HEK293 (cell line): ENCODE measurements around the gene PRKCE.

Experiments used
- TF ChIP-seq, protein P1 (sequence below): fragments of 450-650 bp; formaldehyde crosslinking; IDR thresholded peaks from 2 replicates; pipeline ENCODE4 v1.5.1; 2016; ENCODE audit warnings: missing biosample characterization, missing genetic modification characterization

PRKCE gene

GRCh38 chr2:46236876-46237859 lies 585.7 kb downstream of the PRKCE start (continued):
- TF ChIP-seq, protein P1, sequence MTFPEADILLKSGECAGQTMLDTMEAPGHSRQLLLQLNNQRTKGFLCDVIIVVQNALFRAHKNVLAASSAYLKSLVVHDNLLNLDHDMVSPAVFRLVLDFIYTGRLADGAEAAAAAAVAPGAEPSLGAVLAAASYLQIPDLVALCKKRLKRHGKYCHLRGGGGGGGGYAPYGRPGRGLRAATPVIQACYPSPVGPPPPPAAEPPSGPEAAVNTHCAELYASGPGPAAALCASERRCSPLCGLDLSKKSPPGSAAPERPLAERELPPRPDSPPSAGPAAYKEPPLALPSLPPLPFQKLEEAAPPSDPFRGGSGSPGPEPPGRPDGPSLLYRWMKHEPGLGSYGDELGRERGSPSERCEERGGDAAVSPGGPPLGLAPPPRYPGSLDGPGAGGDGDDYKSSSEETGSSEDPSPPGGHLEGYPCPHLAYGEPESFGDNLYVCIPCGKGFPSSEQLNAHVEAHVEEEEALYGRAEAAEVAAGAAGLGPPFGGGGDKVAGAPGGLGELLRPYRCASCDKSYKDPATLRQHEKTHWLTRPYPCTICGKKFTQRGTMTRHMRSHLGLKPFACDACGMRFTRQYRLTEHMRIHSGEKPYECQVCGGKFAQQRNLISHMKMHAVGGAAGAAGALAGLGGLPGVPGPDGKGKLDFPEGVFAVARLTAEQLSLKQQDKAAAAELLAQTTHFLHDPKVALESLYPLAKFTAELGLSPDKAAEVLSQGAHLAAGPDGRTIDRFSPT (tag by site-specific recombination) = no peak
